NCI-H2227 treated with DMSO at 0.1 percent for 48 hours (cell line): ENCODE results near the gene PTGES2.
A peak's percentile ranks its signal among the peaks of the same experiment; 100 is the strongest.

Source experiments
- DNase-seq: peaks from one replicate; lab custom pipeline; 2025; lab: John Stamatoyannopoulos, UW

Gene PTGES2

GRCh38 chr9:128102861-128103588 lies 24.5 kb downstream of the PTGES2 start:
- no peak for DNase-seq

GRCh38 chr9:128102196-128102595 lies 25.3 kb downstream of the PTGES2 start:
- DNase-seq = no peak

- DNase-seq = no peak
These were observed 25.8 kb downstream of the PTGES2 start for GRCh38 chr9:128101690-128102089.

GRCh38 chr9:128101231-128101661 lies 26.3 kb downstream of the PTGES2 start:
- DNase-seq = no peak

GRCh38 chr9:128100581-128100980 lies 26.9 kb downstream of the PTGES2 start:
- no peak for DNase-seq

GRCh38 chr9:128099932-128100491 lies 27.5 kb downstream of the PTGES2 start:
- no peak for DNase-seq

- no peak for DNase-seq
These were observed 28.1 kb downstream of the PTGES2 start for GRCh38 chr9:128099231-128099931.

GRCh38 chr9:128098297-128099230 lies 29.0 kb downstream of the PTGES2 start:
- peak; percentile 84 for DNase-seq

GRCh38 chr9:128097543-128098296 lies 29.8 kb downstream of the PTGES2 start:
- DNase-seq = no peak

- no peak for DNase-seq
These were observed 30.7 kb downstream of the PTGES2 start for GRCh38 chr9:128096616-128097536.

- DNase-seq = no peak
These were observed 32.5 kb downstream of the PTGES2 start for GRCh38 chr9:128094950-128095544.

GRCh38 chr9:128094166-128094949 lies 33.2 kb downstream of the PTGES2 start:
- DNase-seq = peak; percentile 83

GRCh38 chr9:128093011-128093410 lies 34.5 kb downstream of the PTGES2 start:
- no peak for DNase-seq

GRCh38 chr9:128092199-128092977 lies 35.1 kb downstream of the PTGES2 start:
- DNase-seq = no peak

GRCh38 chr9:128091571-128091970 lies 36.0 kb downstream of the PTGES2 start:
- no peak for DNase-seq

GRCh38 chr9:128091144-128091543 lies 36.4 kb downstream of the PTGES2 start:
- peak; percentile 84 for DNase-seq

- no peak for DNase-seq
These were observed 38.2 kb downstream of the PTGES2 start for GRCh38 chr9:128089299-128089698.

- DNase-seq = no peak
These were observed 39.1 kb downstream of the PTGES2 start for GRCh38 chr9:128088253-128088945.
